Prostate gland (tissue), 2 donors: Measurements from ENCODE around the gene NCR3LG1. TPM values are rescaled to one million over a fixed set of nuclear protein-coding genes. Genes with fewer than 3 reads are reported as not detected.

Source experiments
- DNase-seq: peaks from one replicate; pipeline ENCODE4 v3.0.0-alpha.2; 2019; ENCODE audit warnings: low spot score
- H3K27ac ChIP-seq, 2 donors: fragments of 200-600 bp; sonication (generic); 2 replicates each; pipeline ENCODE4 v1.5.1; 2017 to 2019
- H3K27me3 ChIP-seq: fragments of 200-600 bp; sonication (generic); replicated peaks from 2 replicates; pipeline ENCODE4 v1.5.1; 2019; ENCODE audit not compliant: insufficient read depth
- H3K36me3 ChIP-seq, 2 donors: fragments of 200-600 bp; sonication (generic); 1 replicate in 1 of 2; 2 replicates in 1 of 2; pipeline versions ENCODE4 v1.5.1 to v1.8.1; 2017 to 2019
- H3K4me1 ChIP-seq: fragments of 200-600 bp; sonication (generic); replicated peaks from 2 replicates; pipeline ENCODE4 v1.5.1; 2019
- H3K4me3 ChIP-seq, 2 donors: fragments of 200-600 bp; sonication (generic); 2 replicates each; pipeline ENCODE4 v1.5.1; 2017 to 2019
- H3K9me3 ChIP-seq: fragments of 200-600 bp; sonication (generic); 2 replicates; pipeline ENCODE4 v1.5.1; 2017
- CTCF ChIP-seq, 4 experiments: fragments of 200-600 bp in 2 of 4; fragments of 450-650 bp in 2 of 4; sonication (generic) in 2 of 4; IDR thresholded peaks; 1 replicate in 3 of 4; 2 replicates in 1 of 4; pipeline ENCODE4 v1.5.1; 2016 to 2019; ENCODE audit warnings: antibody characterized with exemption in 4 of 4, mild to moderate bottlenecking in 2 of 4, moderate library complexity in 2 of 4
- POLR2A ChIP-seq: fragments of 450-650 bp; IDR thresholded peaks from one replicate; pipeline ENCODE4 v1.6.1; 2016; ENCODE audit warnings: antibody characterized with exemption, mild to moderate bottlenecking
- POLR2AphosphoS5 ChIP-seq: sonication (generic); formaldehyde crosslinking; IDR thresholded peaks from one replicate; pipeline ENCODE4 v1.6.1; 2017; ENCODE audit warnings: antibody characterized with exemption
- WGBS: methylation state at CpG from one replicate; pipeline ENCODE4 v1.1.5; 2018; 5-methylcytosine and 5-hydroxymethylcytosine counted together
- intact Hi-C: fragments of 100-400 bp; cut with DNase I; formaldehyde crosslinking; loops from one replicate; pipeline ENCODE4 v1.14.2; 2022
- total RNA-seq, 2 donors: library from RNA; depleted of rRNA; stranded (reverse); fragments of >200 nt; gene quantifications; one replicate each; pipeline ENCODE4 v1.1.0, GENCODE V29; 2016

Gene NCR3LG1
- total RNA-seq, 2 donors from 2014 or later: 0.41 to 5.9 TPM

GRCh38 chr11:17415523-17416104 lies 64.0 kb downstream of the NCR3LG1 start:
- no peak for DNase-seq
- intact Hi-C loops: no loop called here
- H3K9me3 ChIP-seq: no peaks in the 10 kb centered on the region
- peaks cover 15% of the 10 kb centered on the region for H3K4me1 ChIP-seq
- no peaks in the 10 kb centered on the region for H3K36me3 ChIP-seq
- WGBS: 79% methylated on average over 6 of the region's 6 CpGs
- TF ChIP-seq POLR2A (no peak), POLR2AphosphoS5 (no peak), CTCF (IDR thresholded peaks at IDR 0.05) (no peak)
- H3K27me3 ChIP-seq: no peaks in the 10 kb centered on the region
- no peak overlapping the region for H3K27ac ChIP-seq
- no peak overlapping the region for H3K4me3 ChIP-seq

GRCh38 chr11:17416492-17416891 lies 64.9 kb downstream of the NCR3LG1 start:
- intact Hi-C loops: no loop called here
- Histone ChIP-seq H3K4me1 (peaks cover 11% of the 10 kb centered on the region), H3K9me3 (no peaks in the 10 kb centered on the region), H3K27me3 (no peaks in the 10 kb centered on the region), H3K4me3 (no peak overlapping the region), H3K27ac (no peak overlapping the region), H3K36me3 (no peaks in the 10 kb centered on the region)
- DNase-seq: no peak
- WGBS: 66% methylated on average over 2 of the region's 2 CpGs
- TF ChIP-seq POLR2AphosphoS5 (no peak), POLR2A (no peak), CTCF (IDR thresholded peaks at IDR 0.05) (no peak)

- H3K36me3 ChIP-seq: no peaks in the 10 kb centered on the region
- H3K9me3 ChIP-seq: no peaks in the 10 kb centered on the region
- no peaks in the 10 kb centered on the region for H3K27me3 ChIP-seq
- intact Hi-C loops: no loop called here
- no peak overlapping the region for H3K4me3 ChIP-seq
- DNase-seq: no peak
- H3K27ac ChIP-seq: no peak overlapping the region
- no peak for TF ChIP-seq CTCF (IDR thresholded peaks at IDR 0.05)
- no peak for TF ChIP-seq POLR2A
- TF ChIP-seq POLR2AphosphoS5: no peak
- WGBS: 58% methylated on average over 2 of the region's 2 CpGs
- peaks cover 5% of the 10 kb centered on the region for H3K4me1 ChIP-seq
Observed at GRCh38 chr11:17418444-17419081, 67.0 kb downstream of the NCR3LG1 start.

DNA sequence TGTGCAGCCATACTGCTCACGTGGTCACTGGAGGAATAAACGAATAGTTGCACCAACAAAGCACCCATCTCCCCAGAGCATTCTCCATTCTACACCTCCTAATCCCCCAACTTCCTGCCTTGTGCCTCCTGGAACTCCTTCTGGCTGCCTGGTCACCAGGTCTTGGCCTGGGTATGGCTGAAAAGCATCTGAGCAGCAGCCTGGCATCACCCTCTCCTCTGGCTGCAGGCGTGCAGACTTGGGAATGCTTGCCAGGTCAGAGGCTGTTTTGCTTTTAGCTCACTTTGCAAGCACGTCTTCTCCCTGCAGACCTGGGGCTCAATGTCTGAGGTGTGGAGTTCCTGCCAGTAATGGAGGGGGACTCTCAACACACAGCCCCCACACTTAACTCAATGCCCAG lies 70.2 kb downstream of the NCR3LG1 start:
- intact Hi-C loops: no loop called here
- 41% methylated on average over 4 of the region's 4 CpGs for WGBS
- DNase-seq: no peak
- Histone ChIP-seq H3K27me3 (no peaks in the 10 kb centered on the region), H3K9me3 (no peaks in the 10 kb centered on the region), H3K4me3 (no peak overlapping the region), H3K27ac (no peak overlapping the region), H3K4me1 (no peaks in the 10 kb centered on the region), H3K36me3 (no peaks in the 10 kb centered on the region)
- TF ChIP-seq POLR2AphosphoS5 (no peak), POLR2A (no peak), CTCF (IDR thresholded peaks at IDR 0.05) (no peak)
